Sigmoid colon (tissue), 7 donors: ENCODE data around the gene ABLIM3. TPM values are rescaled to one million over a fixed set of nuclear protein-coding genes. Genes with fewer than 3 reads are reported as not detected.

Source experiments
- DNase-seq: peaks from one replicate; pipeline ENCODE4 v3.0.0-alpha.2; 2019
- H3K27ac ChIP-seq, 4 donors: fragments of 200-600 bp; sonication (generic); one replicate each; pipeline ENCODE4 v1.5.1; 2016 to 2019; ENCODE audit warnings: mild to moderate bottlenecking in 1 of 4
- H3K27me3 ChIP-seq, 3 donors: fragments of 200-600 bp; sonication (generic); one replicate each; pipeline ENCODE4 v1.5.1; 2019; ENCODE audit warnings: mild to moderate bottlenecking in 1 of 3
- H3K36me3 ChIP-seq, 4 donors: fragments of 200-600 bp; sonication (generic); one replicate each; pipeline ENCODE4 v1.5.1; 2016 to 2019
- H3K4me1 ChIP-seq, 4 donors: fragments of 200-600 bp; sonication (generic); one replicate each; pipeline ENCODE4 v1.5.1; 2017 to 2019
- H3K4me3 ChIP-seq, 4 donors: fragments of 200-600 bp; sonication (generic); one replicate each; pipeline ENCODE4 v1.5.1; 2017 to 2019; ENCODE audit warnings: mild to moderate bottlenecking in 2 of 4, moderate library complexity in 1 of 4
- H3K9me3 ChIP-seq, 4 donors: fragments of 200-600 bp in 3 of 4; sonication (generic) in 3 of 4; one replicate each; pipeline versions ENCODE4 v1.5.1 to v1.6.1; 2013 to 2019
- EP300 ChIP-seq, 4 donors: sonication (generic); formaldehyde crosslinking; IDR thresholded peaks; one replicate each; pipeline ENCODE4 v1.6.1; 2017; ENCODE audit warnings: antibody characterized with exemption in 4 of 4
- POLR2A ChIP-seq, 2 donors: fragments of 450-650 bp; IDR thresholded peaks; one replicate each; pipeline ENCODE4 v1.6.1; 2016; ENCODE audit warnings: antibody characterized with exemption in 2 of 2, mild to moderate bottlenecking in 2 of 2, moderate library complexity in 2 of 2
- POLR2AphosphoS5 ChIP-seq, 4 donors: sonication (generic); formaldehyde crosslinking; IDR thresholded peaks; one replicate each; pipeline ENCODE4 v1.6.1; 2017; ENCODE audit warnings: antibody characterized with exemption in 4 of 4
- WGBS, 2 donors: extraction: QIAGEN DNeasy Blood & Tissue Kit; methylation state at CpG; one replicate each; pipeline ENCODE4 v1.1.7; 2013; 5-methylcytosine and 5-hydroxymethylcytosine counted together
- intact Hi-C: fragments of 100-400 bp; cut with DNase I; formaldehyde crosslinking; loops from one replicate; pipeline ENCODE4 v1.15.1; 2023
- polyA plus RNA-seq, 3 donors: library from polyadenylated mRNA; stranded (reverse); fragments of 200-250 nt; gene quantifications; one replicate each; pipeline ENCODE4 v1.2.3, GENCODE V29; 2013
- total RNA-seq, 4 donors: library from RNA; depleted of rRNA; stranded (reverse); fragments of >200 nt; gene quantifications; one replicate each; pipeline ENCODE4 v1.1.0, GENCODE V29; 2016
- TF ChIP-seq, protein P1 (sequence below), 4 experiments: fragments of 450-650 bp in 3 of 4; fragments of 200-600 bp in 1 of 4; IDR thresholded peaks; one replicate each; pipeline ENCODE4 v1.5.1; 2016 to 2019; ENCODE audit warnings: antibody characterized with exemption in 4 of 4, mild to moderate bottlenecking in 3 of 4, moderate library complexity in 2 of 4
- donor health status: healthy with polysubstance abuse.
- donor health status: Bipolar disorder and iron deficiency.
- donor health status: healthy.

ABLIM3 gene
- total and polyA plus RNA-seq, 7 donors: 5.8 to 19.9 (median 11.4) TPM

DNA sequence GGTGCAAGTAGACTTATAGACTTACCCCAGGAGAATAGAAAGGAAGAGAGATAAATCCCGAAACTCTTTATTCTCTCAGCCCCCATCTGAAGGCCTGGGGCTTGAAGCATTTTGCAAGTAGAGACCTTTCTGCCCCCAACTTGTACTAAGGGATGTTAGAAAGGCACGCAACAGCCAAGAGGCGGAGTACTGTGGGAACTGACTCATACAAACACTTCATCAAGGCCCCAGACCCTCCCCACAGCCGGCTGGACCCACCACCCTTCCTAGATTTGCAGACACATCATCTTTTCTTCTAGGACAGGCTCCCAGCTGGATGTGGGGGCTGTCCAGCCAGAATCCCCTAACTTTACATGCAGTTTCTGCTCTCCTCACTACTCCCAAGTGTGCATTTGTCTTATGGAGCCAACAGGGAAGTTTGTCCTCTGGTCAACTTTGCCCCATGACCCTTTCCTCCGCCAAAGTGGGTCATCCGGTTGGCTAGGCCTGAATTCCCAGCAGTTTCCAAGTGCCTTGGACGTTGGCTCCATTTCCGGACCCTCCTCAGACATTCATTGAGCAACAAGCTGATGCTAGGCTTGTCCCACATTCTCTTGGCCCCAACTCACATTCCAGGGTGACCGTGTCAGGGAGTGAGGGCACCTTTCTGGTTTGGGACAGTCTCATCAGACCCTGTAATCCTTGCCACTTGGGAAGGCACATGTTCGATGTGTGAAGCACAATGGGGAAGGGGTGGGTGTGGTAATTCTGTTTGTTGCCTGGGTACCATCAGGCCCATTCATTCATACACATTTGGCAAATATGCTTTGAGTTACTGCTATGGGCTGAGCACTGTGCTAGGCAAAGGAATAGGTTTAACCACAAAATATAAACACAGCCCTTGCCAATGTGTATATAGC is 64.6 kb downstream of the ABLIM3 start:
- H3K27ac ChIP-seq: peak overlapping the region in 1 of 4 donors; percentile 35
- TF ChIP-seq, protein P1, sequence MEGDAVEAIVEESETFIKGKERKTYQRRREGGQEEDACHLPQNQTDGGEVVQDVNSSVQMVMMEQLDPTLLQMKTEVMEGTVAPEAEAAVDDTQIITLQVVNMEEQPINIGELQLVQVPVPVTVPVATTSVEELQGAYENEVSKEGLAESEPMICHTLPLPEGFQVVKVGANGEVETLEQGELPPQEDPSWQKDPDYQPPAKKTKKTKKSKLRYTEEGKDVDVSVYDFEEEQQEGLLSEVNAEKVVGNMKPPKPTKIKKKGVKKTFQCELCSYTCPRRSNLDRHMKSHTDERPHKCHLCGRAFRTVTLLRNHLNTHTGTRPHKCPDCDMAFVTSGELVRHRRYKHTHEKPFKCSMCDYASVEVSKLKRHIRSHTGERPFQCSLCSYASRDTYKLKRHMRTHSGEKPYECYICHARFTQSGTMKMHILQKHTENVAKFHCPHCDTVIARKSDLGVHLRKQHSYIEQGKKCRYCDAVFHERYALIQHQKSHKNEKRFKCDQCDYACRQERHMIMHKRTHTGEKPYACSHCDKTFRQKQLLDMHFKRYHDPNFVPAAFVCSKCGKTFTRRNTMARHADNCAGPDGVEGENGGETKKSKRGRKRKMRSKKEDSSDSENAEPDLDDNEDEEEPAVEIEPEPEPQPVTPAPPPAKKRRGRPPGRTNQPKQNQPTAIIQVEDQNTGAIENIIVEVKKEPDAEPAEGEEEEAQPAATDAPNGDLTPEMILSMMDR (IDR thresholded peaks at IDR 0.05): no peak
- TF ChIP-seq POLR2AphosphoS5 (IDR thresholded peaks at IDR 0.05): peak in 1 of 4 donors; percentile 7
- H3K4me3 ChIP-seq: no peak overlapping the region
- H3K4me1 ChIP-seq: no peaks in the 10 kb centered on the region
- no peaks in the 10 kb centered on the region for H3K9me3 ChIP-seq
- intact Hi-C loops: no loop called here
- no peak for DNase-seq
- H3K27me3 ChIP-seq: no peaks in the 10 kb centered on the region
- WGBS, 2 donors: 76 to 80% methylated on average over 10 of the region's 10 CpGs
- H3K36me3 ChIP-seq: no peaks in the 10 kb centered on the region

DNA sequence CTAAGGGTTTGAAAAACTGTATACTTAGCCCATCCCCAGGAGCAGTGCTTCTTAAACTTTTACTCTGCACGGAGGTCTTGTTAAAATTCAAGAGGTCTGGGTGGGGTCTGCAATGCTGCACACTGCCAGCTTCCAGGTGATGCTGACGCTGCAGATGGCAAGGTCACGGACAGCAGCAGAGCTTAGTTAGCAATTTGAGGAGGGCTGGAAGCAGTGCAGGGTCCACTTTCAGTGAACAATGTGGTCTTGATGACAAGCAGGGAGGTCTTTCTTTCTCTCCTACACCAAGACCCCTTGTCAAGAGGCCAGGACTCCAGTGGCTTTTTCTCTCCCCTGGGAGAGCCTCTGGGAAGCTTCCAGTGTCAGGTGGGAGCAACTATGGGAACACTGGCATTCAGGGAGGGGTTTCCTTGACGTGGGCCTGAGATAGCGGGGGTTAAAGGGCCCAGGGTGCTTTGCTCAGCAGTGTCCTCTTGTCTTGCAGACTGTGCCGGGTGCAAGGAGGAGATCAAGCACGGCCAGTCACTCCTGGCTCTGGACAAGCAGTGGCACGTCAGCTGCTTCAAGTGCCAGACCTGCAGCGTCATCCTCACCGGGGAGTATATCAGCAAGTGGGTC is 65.3 kb downstream of the ABLIM3 start:
- H3K4me3 ChIP-seq: no peak overlapping the region
- DNase-seq: no peak
- WGBS, 2 donors: 72 to 77% methylated on average over 10 of the region's 10 CpGs
- no peaks in the 10 kb centered on the region for H3K27me3 ChIP-seq
- H3K4me1 ChIP-seq: peaks cover 0 to 2% (median 0%) of the 10 kb centered on the region in 4 donors
- intact Hi-C loops: no loop called here
- H3K36me3 ChIP-seq: no peaks in the 10 kb centered on the region
- H3K27ac ChIP-seq: peak overlapping the region in 1 of 4 donors; percentile 35
- no peaks in the 10 kb centered on the region for H3K9me3 ChIP-seq
- TF ChIP-seq POLR2AphosphoS5 (IDR thresholded peaks at IDR 0.05) (no peak), POLR2A (IDR thresholded peaks at IDR 0.05) (no peak), EP300 (IDR thresholded peaks at IDR 0.05) (no peak)
- TF ChIP-seq, protein P1 (IDR thresholded peaks at IDR 0.05): no peak

DNA sequence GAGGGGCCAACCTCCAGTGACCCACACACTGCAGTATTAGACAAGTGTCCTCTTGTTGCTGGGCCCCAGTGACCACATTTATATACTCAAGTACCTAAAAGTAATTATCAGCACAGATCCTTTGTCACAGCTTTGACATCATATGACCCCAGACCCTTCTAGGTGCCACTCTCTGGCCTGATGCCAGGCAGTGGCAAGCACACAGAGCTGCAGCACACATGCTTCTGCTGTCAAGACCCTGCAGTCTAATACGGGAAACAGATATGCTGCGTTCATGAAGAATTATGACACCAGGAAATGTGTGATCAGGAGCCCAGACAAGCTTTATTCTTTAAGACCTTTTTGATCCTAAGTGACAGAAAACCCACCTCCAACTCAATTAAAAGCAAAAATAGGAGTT is 66.5 kb downstream of the ABLIM3 start:
- Histone ChIP-seq H3K27me3 (no peaks in the 10 kb centered on the region), H3K36me3 (no peaks in the 10 kb centered on the region), H3K4me1 (peaks cover 0 to 11% (median 2%) of the 10 kb centered on the region in 4 donors), H3K27ac (no peak overlapping the region), H3K9me3 (no peaks in the 10 kb centered on the region), H3K4me3 (no peak overlapping the region)
- intact Hi-C loops: no loop called here
- WGBS, 2 donors: 54 to 77% methylated on average over 2 of the region's 2 CpGs
- TF ChIP-seq POLR2A (IDR thresholded peaks at IDR 0.05) (no peak), EP300 (IDR thresholded peaks at IDR 0.05) (no peak), POLR2AphosphoS5 (IDR thresholded peaks at IDR 0.05) (no peak)
- TF ChIP-seq, protein P1 (IDR thresholded peaks at IDR 0.05): no peak
- no peak for DNase-seq

DNA sequence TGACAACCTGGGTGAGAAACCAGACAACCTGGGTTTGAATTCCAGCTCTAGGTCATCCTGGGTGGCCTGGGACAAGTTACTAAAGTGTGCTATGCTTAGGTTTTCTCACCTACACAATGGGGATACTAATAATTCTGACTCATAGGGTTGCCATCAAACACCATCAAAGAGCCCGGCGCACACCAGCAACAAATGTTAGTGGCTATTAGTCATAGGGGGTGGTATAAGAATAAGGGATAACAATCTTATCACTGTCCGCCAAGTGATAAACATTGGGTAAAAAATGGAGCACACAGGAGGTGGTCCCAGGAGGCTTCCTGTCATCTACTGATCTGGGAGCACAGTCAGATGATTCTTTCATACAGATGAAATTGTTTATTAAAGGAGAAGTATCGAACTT is 68.9 kb downstream of the ABLIM3 start:
- no peak overlapping the region for H3K27ac ChIP-seq
- WGBS, 2 donors: 90% methylated on average over 4 of the region's 4 CpGs
- TF ChIP-seq, protein P1 (IDR thresholded peaks at IDR 0.05): no peak
- no peak for TF ChIP-seq POLR2A (IDR thresholded peaks at IDR 0.05)
- no peak for TF ChIP-seq POLR2AphosphoS5 (IDR thresholded peaks at IDR 0.05)
- TF ChIP-seq EP300 (IDR thresholded peaks at IDR 0.05): no peak
- H3K9me3 ChIP-seq: no peaks in the 10 kb centered on the region
- H3K4me1 ChIP-seq: peaks cover 0 to 11% (median 2%) of the 10 kb centered on the region in 4 donors
- intact Hi-C loops: no loop called here
- no peaks in the 10 kb centered on the region for H3K36me3 ChIP-seq
- H3K4me3 ChIP-seq: no peak overlapping the region
- H3K27me3 ChIP-seq: no peaks in the 10 kb centered on the region
- no peak for DNase-seq
